Calu3 (cell line): ENCODE measurements around the gene AGPAT3. TPM values are rescaled to one million over a fixed set of nuclear protein-coding genes. Genes with fewer than 3 reads are reported as not detected.

ENCODE experiments used
- BruUV-seq: library from RNA; stranded (reverse); fragments of 400-500 nt; replicated peaks from 2 replicates; lab custom pipeline; 2021; lab: Mats Ljungman, UMichigan
- CTCF ChIA-PET: fragments of 300-600 bp; sonication (Branson Sonifier 250); formaldehyde crosslinking; loops from one replicate; lab custom pipeline; 2022; ENCODE audit warnings: antibody characterized with exemption; lab: Charles Lee
- DNase-seq: peaks from one replicate; pipeline ENCODE4 v3.0.0; 2022
- H3K27ac Mint-ChIP-seq: one replicate; pipeline ENCODE4 v1.8.0; 2022; ENCODE audit warnings: mixed read lengths; ENCODE audit not compliant: unreplicated experiment
- H3K27me3 Mint-ChIP-seq: one replicate; pipeline ENCODE4 v1.8.0; 2022; ENCODE audit warnings: mixed read lengths; ENCODE audit not compliant: unreplicated experiment
- H3K36me3 Mint-ChIP-seq: one replicate; pipeline ENCODE4 v1.8.0; 2022; ENCODE audit warnings: mild to moderate bottlenecking, moderate library complexity, mixed read lengths; ENCODE audit not compliant: insufficient read depth, unreplicated experiment
- H3K4me1 Mint-ChIP-seq: one replicate; pipeline ENCODE4 v1.8.0; 2022; ENCODE audit warnings: mild to moderate bottlenecking, low read depth, mixed read lengths; ENCODE audit not compliant: unreplicated experiment
- H3K4me3 Mint-ChIP-seq: one replicate; pipeline ENCODE4 v1.8.0; 2022; ENCODE audit warnings: mild to moderate bottlenecking, low read depth, moderate library complexity, mixed read lengths; ENCODE audit not compliant: unreplicated experiment
- H3K9me3 Mint-ChIP-seq: one replicate; pipeline ENCODE4 v1.8.0; 2022; ENCODE audit warnings: low read depth, mixed read lengths; ENCODE audit not compliant: unreplicated experiment
- CTCF ChIP-seq: fragments of 200-600 bp; IDR thresholded peaks from one replicate; pipeline ENCODE4 v1.8.0; 2022; ENCODE audit warnings: antibody characterized with exemption; ENCODE audit not compliant: unreplicated experiment
- intact Hi-C: fragments of 100-400 bp; cut with micrococcal nuclease; formaldehyde crosslinking; loops from one replicate; pipeline ENCODE4 v1.10.0; 2022; ENCODE audit not compliant: unreplicated experiment
- total RNA-seq: library from RNA; stranded (reverse); gene quantifications from 2 replicates; pipeline ENCODE4 v1.2.3, GENCODE V29; 2022

AGPAT3 gene
- total RNA-seq, 1 experiment from 2014 or later: 61.2 TPM

- BruUV-seq: no TSS peak
These were observed 155.5 kb downstream of the AGPAT3 start for GRCh38 chr21:44020551-44020950.

GRCh38 chr21:44021064-44021463 is 156.0 kb downstream of the AGPAT3 start:
- CTCF ChIA-PET: no interaction called here
- no peaks in the 10 kb centered on the region for H3K9me3 Mint-ChIP-seq
- H3K36me3 Mint-ChIP-seq: no peaks in the 10 kb centered on the region
- H3K27ac Mint-ChIP-seq: no peak overlapping the region
- H3K4me1 Mint-ChIP-seq: peaks cover 8% of the 10 kb centered on the region
- H3K27me3 Mint-ChIP-seq: no peaks in the 10 kb centered on the region
- BruUV-seq: no TSS peak
- DNase-seq: no peak
- TF ChIP-seq CTCF: no peak
- intact Hi-C loops: no loop called here
- H3K4me3 Mint-ChIP-seq: no peak overlapping the region

More at GRCh38 chr21:44020551-44020950, 155.5 kb downstream of the AGPAT3 start:
- H3K4me3 Mint-ChIP-seq: no peak overlapping the region
- no peaks in the 10 kb centered on the region for H3K9me3 Mint-ChIP-seq
- H3K36me3 Mint-ChIP-seq: no peaks in the 10 kb centered on the region
- H3K27ac Mint-ChIP-seq: no peak overlapping the region
- no peaks in the 10 kb centered on the region for H3K27me3 Mint-ChIP-seq
- intact Hi-C loops: no loop called here
- no peak for DNase-seq
- CTCF ChIA-PET: no interaction called here
- TF ChIP-seq CTCF: no peak
- H3K4me1 Mint-ChIP-seq: peaks cover 5% of the 10 kb centered on the region

- no peaks in the 10 kb centered on the region for H3K27me3 Mint-ChIP-seq
- no peak overlapping the region for H3K27ac Mint-ChIP-seq
- CTCF ChIA-PET: no interaction called here
- no peaks in the 10 kb centered on the region for H3K36me3 Mint-ChIP-seq
- H3K9me3 Mint-ChIP-seq: no peaks in the 10 kb centered on the region
- BruUV-seq: no TSS peak
- no peak for DNase-seq
- TF ChIP-seq CTCF: no peak
- H3K4me3 Mint-ChIP-seq: no peak overlapping the region
- peaks cover 8% of the 10 kb centered on the region for H3K4me1 Mint-ChIP-seq
- intact Hi-C loops: no loop called here
These were observed 159.2 kb downstream of the AGPAT3 start for GRCh38 chr21:44024257-44024656.

GRCh38 chr21:44024887-44025353 is 159.9 kb downstream of the AGPAT3 start:
- no peak overlapping the region for H3K27ac Mint-ChIP-seq
- CTCF ChIA-PET: no interaction called here
- no peaks in the 10 kb centered on the region for H3K27me3 Mint-ChIP-seq
- no peak overlapping the region for H3K4me3 Mint-ChIP-seq
- no peak for TF ChIP-seq CTCF
- intact Hi-C loops: no loop called here
- no peak for DNase-seq
- no peaks in the 10 kb centered on the region for H3K36me3 Mint-ChIP-seq
- BruUV-seq: no TSS peak
- H3K9me3 Mint-ChIP-seq: no peaks in the 10 kb centered on the region
- H3K4me1 Mint-ChIP-seq: peaks cover 8% of the 10 kb centered on the region
